GM12801 (cell line): ENCODE measurements around the gene IL22.

ENCODE experiments used
- CTCF ChIP-seq: IDR thresholded peaks from one replicate; pipeline ENCODE4 v1.5.1; 2011; ENCODE audit warnings: control low read depth; ENCODE audit not compliant: insufficient read length; ENCODE audit errors: extremely low read depth

Gene IL22

GRCh38 chr12:68287106-68287505 lies 33.7 kb upstream of the IL22 start:
- TF ChIP-seq CTCF, result no peak

- TF ChIP-seq CTCF, result no peak
Observed at GRCh38 chr12:68286396-68286795, 33.0 kb upstream of the IL22 start.

GRCh38 chr12:68285541-68285940 lies 32.1 kb upstream of the IL22 start:
- no peak for TF ChIP-seq CTCF

- no peak for TF ChIP-seq CTCF
Observed at GRCh38 chr12:68281322-68282077, 28.1 kb upstream of the IL22 start.

GRCh38 chr12:68280240-68280639 lies 26.8 kb upstream of the IL22 start:
- TF ChIP-seq CTCF, result no peak

GRCh38 chr12:68279227-68280054 lies 26.0 kb upstream of the IL22 start:
- TF ChIP-seq CTCF, result no peak

GRCh38 chr12:68276402-68276930 lies 23.1 kb upstream of the IL22 start:
- no peak for TF ChIP-seq CTCF
